GM12878 (cell line): ENCODE results near the gene NDC1. TPM values are rescaled to one million over a fixed set of nuclear protein-coding genes. Genes with fewer than 3 reads are reported as not detected.

ENCODE experiments used
- ATAC-seq: fragments of 200-7000 bp; cut with Tn5 transposase; 3 replicates; pipeline ENCODE4 v1.9.1; 2020; ENCODE audit warnings: mild to moderate bottlenecking, moderate library complexity
- BruUV-seq: library from RNA; stranded (reverse); fragments of 400-500 nt; replicated peaks from 2 replicates; lab custom pipeline; 2021; lab: Mats Ljungman, UMichigan
- CTCF ChIA-PET: fragments of 300-600 bp; sonication (Branson Sonifier 250); formaldehyde crosslinking; extraction: SDS; loops from one replicate; lab custom pipeline; 2021; ENCODE audit warnings: inconsistent platforms; lab: Yijun Ruan, JAX
- POLR2A ChIA-PET: fragments of 350-600 bp; formaldehyde crosslinking; extraction: SDS; loops from one replicate; lab custom pipeline; 2021; ENCODE audit warnings: inconsistent platforms; lab: Charles Lee
- RAD21 ChIA-PET: fragments of 300-600 bp; sonication (Branson Sonifier 250); formaldehyde crosslinking; loops from one replicate; lab custom pipeline; 2023; ENCODE audit warnings: antibody characterized with exemption; ENCODE audit not compliant: unreplicated experiment; lab: Charles Lee
- SMC1A ChIA-PET: fragments of 300-600 bp; sonication (Branson Sonifier 250); formaldehyde crosslinking; loops from one replicate; lab custom pipeline; 2023; ENCODE audit not compliant: unreplicated experiment, uncharacterized antibody; lab: Charles Lee
- DNase-seq: peaks from one replicate; pipeline ENCODE4 v3.0.0-alpha.2; 2011; ENCODE audit warnings: low read depth, low spot score
- FAIRE-seq: peaks from 3 replicates; lab custom pipeline; 2011; peaks lifted over from hg19 to GRCh38; lab: Jason Lieb, UNC
- H2AFZ ChIP-seq: 2 replicates; pipeline ENCODE4 v1.6.0; 2011; ENCODE audit warnings: low read depth, low read length, control low read depth; ENCODE audit not compliant: control insufficient read depth
- H3K27ac ChIP-seq: 2 replicates; pipeline ENCODE4 v1.5.1; 2011; ENCODE audit warnings: control low read depth; ENCODE audit not compliant: control insufficient read depth, insufficient read depth
- H3K27me3 ChIP-seq, 2 experiments: replicated peaks in 1 of 2; 2 replicates each; pipeline versions ENCODE4 v1.6.0 to v1.6.1; 2011; ENCODE audit warnings: low read length in 1 of 2; ENCODE audit not compliant: control insufficient read depth in 2 of 2, insufficient read depth in 2 of 2
- H3K36me3 ChIP-seq, 2 experiments: 2 replicates each; pipeline ENCODE4 v1.5.1; 2011; ENCODE audit warnings: low read length in 1 of 2; ENCODE audit not compliant: control insufficient read depth in 2 of 2, insufficient read depth in 2 of 2
- H3K4me1 ChIP-seq: 2 replicates; pipeline ENCODE4 v1.6.1; 2011; ENCODE audit warnings: mild to moderate bottlenecking, low read length, moderate library complexity, mixed read lengths; ENCODE audit not compliant: control insufficient read depth, insufficient read depth
- H3K4me2 ChIP-seq: 2 replicates; pipeline ENCODE4 v1.6.0; 2011; ENCODE audit warnings: control low read depth; ENCODE audit not compliant: control insufficient read depth, insufficient read depth
- H3K4me3 ChIP-seq: fragments of 200-600 bp; sonication (generic); 2 replicates; pipeline ENCODE4 v1.5.1; 2016
- H3K79me2 ChIP-seq: 2 replicates; pipeline ENCODE4 v1.6.0; 2011; ENCODE audit warnings: low read length; ENCODE audit not compliant: control insufficient read depth, insufficient read depth
- H3K9ac ChIP-seq: 2 replicates; pipeline ENCODE4 v1.8.0; 2011; ENCODE audit warnings: low read length, control low read depth, mixed read lengths; ENCODE audit not compliant: control insufficient read depth, insufficient read depth
- H3K9me3 ChIP-seq: replicated peaks from 3 replicates; pipeline ENCODE4 v1.5.1; 2011; ENCODE audit warnings: mild to moderate bottlenecking, low read length; ENCODE audit not compliant: control insufficient read depth, insufficient read depth
- H4K20me1 ChIP-seq: 2 replicates; pipeline ENCODE4 v1.6.0; 2011; ENCODE audit not compliant: control insufficient read depth, insufficient read depth
- FOS ChIP-seq: IDR thresholded peaks from 3 replicates; pipeline ENCODE4 v1.6.1; 2011; ENCODE audit warnings: borderline replicate concordance; ENCODE audit not compliant: insufficient read length; ENCODE audit errors: extremely low read depth
- HDGF ChIP-seq: fragments of 450-650 bp; IDR thresholded peaks from 2 replicates; pipeline ENCODE4 v1.6.1; 2016; ENCODE audit warnings: antibody characterized with exemption
- KAT2A ChIP-seq: conservative IDR thresholded peaks from 2 replicates; pipeline ENCODE4 v1.6.1; 2011; ENCODE audit warnings: low read depth, low read length; ENCODE audit not compliant: control insufficient read depth
- LARP7 ChIP-seq: fragments of 450-650 bp; IDR thresholded peaks from 2 replicates; pipeline ENCODE4 v1.6.1; 2017; ENCODE audit warnings: mild to moderate bottlenecking
- NFIC ChIP-seq: IDR thresholded peaks from 2 replicates; pipeline ENCODE4 v1.6.1; 2012; ENCODE audit warnings: low read depth, mild to moderate bottlenecking, inconsistent platforms, low read length, moderate library complexity
- NFXL1 ChIP-seq: fragments of 450-650 bp; IDR thresholded peaks from 2 replicates; pipeline ENCODE4 v1.6.1; 2017; ENCODE audit warnings: antibody characterized with exemption, mild to moderate bottlenecking, borderline replicate concordance
- NR2C1 ChIP-seq: fragments of 450-650 bp; IDR thresholded peaks from 2 replicates; pipeline ENCODE4 v1.6.1; 2017; ENCODE audit warnings: antibody characterized with exemption, mild to moderate bottlenecking, moderate library complexity
- TCF3 ChIP-seq: IDR thresholded peaks from 2 replicates; pipeline ENCODE4 v1.6.1; 2012; ENCODE audit warnings: low read depth, mild to moderate bottlenecking, low read length, borderline replicate concordance; ENCODE audit not compliant: insufficient read depth
- ZNF687 ChIP-seq: fragments of 450-650 bp; IDR thresholded peaks from 2 replicates; pipeline ENCODE4 v1.6.1; 2017; ENCODE audit warnings: mild to moderate bottlenecking, moderate library complexity
- WGBS: methylation state at CpG from one replicate; pipeline ENCODE4 v1.1.6; 2016; ENCODE audit warnings: low lambda C conversion rate; ENCODE audit not compliant: insufficient replicate concordance, insufficient coverage; ENCODE audit errors: missing lambda C conversion rate; 5-methylcytosine and 5-hydroxymethylcytosine counted together
- in situ Hi-C: fragments of 300-500 bp; cut with MboI; formaldehyde crosslinking; loops from 9 replicates; pipeline ENCODE4 v1.14.3; 2018; ENCODE audit warnings: mixed read lengths
- intact Hi-C: fragments of 100-400 bp; cut with micrococcal nuclease; formaldehyde crosslinking; loops from one replicate; pipeline ENCODE4 v1.14.2; 2022; ENCODE audit not compliant: unreplicated experiment
- polyA plus RNA-seq, 11 experiments: library from polyadenylated mRNA; depleted of rRNA in 4 of 11; unstranded in 6 of 11; stranded (reverse) in 5 of 11; fragments of >200 nt; fragmentation: Nextera tagmentation in 4 of 11; fragmentation: Illumina TruSeq in 1 of 11; extraction: Ambion mirVana in 4 of 11; extraction: Trizol in 1 of 11; gene quantifications; 1 replicate in 1 of 11; 2 replicates in 10 of 11; pipeline versions ENCODE4 v1.2.1 to v1.2.3, GENCODE V29; 2011 to 2016; ENCODE audit warnings: inconsistent platforms in 2 of 11, missing spikeins in 2 of 11, low read depth in 1 of 11
- total RNA-seq, 4 experiments: library from RNA; depleted of rRNA in 3 of 4; stranded (reverse); fragments of >200 nt in 3 of 4; fragmentation: Illumina TruSeq in 1 of 4; extraction: Trizol in 1 of 4; gene quantifications; 2 replicates each; pipeline versions ENCODE4 v1.2.1 to v1.2.3, GENCODE V29; 2013 to 2021
- TF ChIP-seq, protein P1 (sequence below): fragments of 450-650 bp; IDR thresholded peaks from 2 replicates; pipeline ENCODE4 v1.6.1; 2016; ENCODE audit warnings: mild to moderate bottlenecking, moderate library complexity, borderline replicate concordance
- TF ChIP-seq, protein P2 (sequence below): fragments of 450-650 bp; IDR thresholded peaks from 2 replicates; pipeline ENCODE4 v1.6.1; 2014; ENCODE audit warnings: mild to moderate bottlenecking

NDC1 gene
- total and polyA plus RNA-seq, 10 of the 15 experiments (the other 5 are each of a cell fraction or from before 2014, with no cell fraction given) = 20.2 to 77.6 (median 47.1) TPM

GRCh38 chr1:53733975-53734649, 104.0 kb downstream of the NDC1 start:
- FAIRE-seq (no peak), ATAC-seq (no peak), DNase-seq (no peak)
- Histone ChIP-seq H3K36me3 (no peaks in the 10 kb centered on the region), H3K27ac (no peak overlapping the region), H3K79me2 (no peaks in the 10 kb centered on the region), H3K27me3 (peaks cover 7 to 14% of the 10 kb centered on the region in 2 experiments), H4K20me1 (no peaks in the 10 kb centered on the region; the same call in 1 of the 2 replicates), H2AFZ (no peak overlapping the region), H3K9me3 (no peaks in the 10 kb centered on the region), H3K4me3 (no peak overlapping the region), H3K4me2 (no peak overlapping the region), H3K9ac (no peak overlapping the region), H3K4me1 (no peaks in the 10 kb centered on the region)
- CTCF ChIA-PET = interaction anchor here (0.6 kb wide), 1 partner anchor 113 kb away, joined by 3 read pairs; no protein-coding TSS in a partner anchor
- SMC1A ChIA-PET = no interaction called here
- in situ Hi-C loops (no loop called here), intact Hi-C loops (no loop called here)
- RAD21 ChIA-PET = no interaction called here
- 59% methylated on average over 7 of the region's 10 CpGs for WGBS
- POLR2A ChIA-PET = interaction anchor here (0.5 kb wide), 1 partner anchor 45 kb away, joined by 3 read pairs; no protein-coding TSS in a partner anchor
- no TSS peak for BruUV-seq
- no peak for TF ChIP-seq FOS
- TF ChIP-seq HDGF = no peak
- TF ChIP-seq, protein P1, sequence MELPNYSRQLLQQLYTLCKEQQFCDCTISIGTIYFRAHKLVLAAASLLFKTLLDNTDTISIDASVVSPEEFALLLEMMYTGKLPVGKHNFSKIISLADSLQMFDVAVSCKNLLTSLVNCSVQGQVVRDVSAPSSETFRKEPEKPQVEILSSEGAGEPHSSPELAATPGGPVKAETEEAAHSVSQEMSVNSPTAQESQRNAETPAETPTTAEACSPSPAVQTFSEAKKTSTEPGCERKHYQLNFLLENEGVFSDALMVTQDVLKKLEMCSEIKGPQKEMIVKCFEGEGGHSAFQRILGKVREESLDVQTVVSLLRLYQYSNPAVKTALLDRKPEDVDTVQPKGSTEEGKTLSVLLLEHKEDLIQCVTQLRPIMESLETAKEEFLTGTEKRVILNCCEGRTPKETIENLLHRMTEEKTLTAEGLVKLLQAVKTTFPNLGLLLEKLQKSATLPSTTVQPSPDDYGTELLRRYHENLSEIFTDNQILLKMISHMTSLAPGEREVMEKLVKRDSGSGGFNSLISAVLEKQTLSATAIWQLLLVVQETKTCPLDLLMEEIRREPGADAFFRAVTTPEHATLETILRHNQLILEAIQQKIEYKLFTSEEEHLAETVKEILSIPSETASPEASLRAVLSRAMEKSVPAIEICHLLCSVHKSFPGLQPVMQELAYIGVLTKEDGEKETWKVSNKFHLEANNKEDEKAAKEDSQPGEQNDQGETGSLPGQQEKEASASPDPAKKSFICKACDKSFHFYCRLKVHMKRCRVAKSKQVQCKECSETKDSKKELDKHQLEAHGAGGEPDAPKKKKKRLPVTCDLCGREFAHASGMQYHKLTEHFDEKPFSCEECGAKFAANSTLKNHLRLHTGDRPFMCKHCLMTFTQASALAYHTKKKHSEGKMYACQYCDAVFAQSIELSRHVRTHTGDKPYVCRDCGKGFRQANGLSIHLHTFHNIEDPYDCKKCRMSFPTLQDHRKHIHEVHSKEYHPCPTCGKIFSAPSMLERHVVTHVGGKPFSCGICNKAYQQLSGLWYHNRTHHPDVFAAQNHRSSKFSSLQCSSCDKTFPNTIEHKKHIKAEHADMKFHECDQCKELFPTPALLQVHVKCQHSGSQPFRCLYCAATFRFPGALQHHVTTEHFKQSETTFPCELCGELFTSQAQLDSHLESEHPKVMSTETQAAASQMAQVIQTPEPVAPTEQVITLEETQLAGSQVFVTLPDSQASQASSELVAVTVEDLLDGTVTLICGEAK = no peak
- TF ChIP-seq TCF3 = no peak
- TF ChIP-seq KAT2A = no peak
- no peak for TF ChIP-seq NR2C1
- TF ChIP-seq, protein P2, sequence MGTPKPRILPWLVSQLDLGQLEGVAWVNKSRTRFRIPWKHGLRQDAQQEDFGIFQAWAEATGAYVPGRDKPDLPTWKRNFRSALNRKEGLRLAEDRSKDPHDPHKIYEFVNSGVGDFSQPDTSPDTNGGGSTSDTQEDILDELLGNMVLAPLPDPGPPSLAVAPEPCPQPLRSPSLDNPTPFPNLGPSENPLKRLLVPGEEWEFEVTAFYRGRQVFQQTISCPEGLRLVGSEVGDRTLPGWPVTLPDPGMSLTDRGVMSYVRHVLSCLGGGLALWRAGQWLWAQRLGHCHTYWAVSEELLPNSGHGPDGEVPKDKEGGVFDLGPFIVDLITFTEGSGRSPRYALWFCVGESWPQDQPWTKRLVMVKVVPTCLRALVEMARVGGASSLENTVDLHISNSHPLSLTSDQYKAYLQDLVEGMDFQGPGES = no peak
- no peak for TF ChIP-seq LARP7
- TF ChIP-seq NFIC = no peak
- no peak for TF ChIP-seq NFXL1
- TF ChIP-seq ZNF687 = no peak
